GM08714 (cell line): ENCODE measurements around the gene TGFB2.

ENCODE experiments used
- H3K4me3 ChIP-seq: fragments of 200-500 bp; sonication (Bioruptor generic); 2 replicates; pipeline ENCODE4 v1.5.1; 2014; ENCODE audit warnings: mild to moderate bottlenecking, low read length, inconsistent platforms
- ZNF274 ChIP-seq: IDR thresholded peaks from 2 replicates; pipeline ENCODE4 v1.6.1; 2012; ENCODE audit warnings: mild to moderate bottlenecking, low read depth, low read length

Gene TGFB2

DNA sequence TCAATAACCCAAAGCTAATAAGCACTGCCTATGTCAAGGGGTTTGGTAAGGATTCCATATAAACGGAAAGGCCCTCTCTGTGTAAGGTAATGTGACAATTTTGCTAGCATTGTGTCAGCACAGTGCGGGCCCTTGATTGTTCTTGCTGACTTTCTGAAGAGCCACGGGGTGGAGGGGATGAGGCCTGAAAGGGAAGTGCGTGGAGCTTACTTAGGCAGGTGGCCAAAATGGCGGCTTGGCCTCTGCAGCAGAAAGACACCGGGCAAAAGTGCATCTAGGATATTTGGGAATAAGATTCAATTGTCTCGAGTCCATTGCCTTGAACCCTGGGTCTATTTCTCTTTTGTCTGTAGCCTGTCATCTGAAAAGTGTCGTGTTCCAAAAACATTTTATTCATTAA, 114.3 kb downstream of the TGFB2 start:
- TF ChIP-seq ZNF274, result no peak

DNA sequence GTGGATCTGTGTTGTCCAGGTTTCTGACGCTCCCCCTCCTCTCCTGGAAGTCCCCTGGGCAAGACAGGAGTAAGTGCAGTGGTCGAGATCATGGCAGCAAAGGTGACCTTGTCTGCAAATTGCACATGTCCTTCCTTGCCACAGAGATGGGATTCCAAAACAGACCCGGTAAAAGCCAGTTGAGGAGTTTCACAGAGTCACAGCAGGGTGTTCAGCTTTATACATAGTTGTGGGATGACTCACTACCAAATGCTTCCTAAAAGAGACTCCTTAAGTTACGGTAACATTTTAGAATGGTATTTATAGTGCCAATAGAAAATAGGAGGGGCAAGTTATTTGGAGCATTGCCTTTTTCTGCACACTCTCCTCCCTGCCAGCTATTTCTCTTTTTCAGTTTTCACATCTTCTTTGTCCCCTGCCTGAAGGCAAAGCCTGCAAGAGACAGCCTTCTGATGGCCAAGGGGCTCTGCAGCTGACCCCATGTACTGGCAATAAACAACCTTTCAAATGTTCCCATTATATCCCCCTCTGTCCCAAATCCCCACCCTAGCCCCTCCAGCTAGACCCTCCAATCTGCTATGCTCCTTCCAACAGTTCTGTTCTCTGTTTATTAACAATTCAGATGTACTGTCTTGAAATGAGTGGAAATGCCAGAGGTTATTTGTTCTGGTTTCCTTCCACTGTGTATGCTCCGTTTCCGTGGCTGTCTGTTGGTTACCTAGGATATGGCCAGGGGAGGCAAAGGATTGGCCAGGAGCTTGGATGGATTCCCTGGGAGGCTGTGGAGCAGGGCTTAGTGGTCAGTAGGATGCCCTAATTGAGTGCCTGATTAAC, 115.0 kb downstream of the TGFB2 start:
- TF ChIP-seq ZNF274, result no peak
- H3K4me3 ChIP-seq, result no peak overlapping the region

More for the DNA sequence above, 114.3 kb downstream of the TGFB2 start:
- no peak overlapping the region for H3K4me3 ChIP-seq

GRCh38 chr1:218461351-218461750, 116.2 kb downstream of the TGFB2 start:
- H3K4me3 ChIP-seq, result no peak overlapping the region
- no peak for TF ChIP-seq ZNF274

DNA sequence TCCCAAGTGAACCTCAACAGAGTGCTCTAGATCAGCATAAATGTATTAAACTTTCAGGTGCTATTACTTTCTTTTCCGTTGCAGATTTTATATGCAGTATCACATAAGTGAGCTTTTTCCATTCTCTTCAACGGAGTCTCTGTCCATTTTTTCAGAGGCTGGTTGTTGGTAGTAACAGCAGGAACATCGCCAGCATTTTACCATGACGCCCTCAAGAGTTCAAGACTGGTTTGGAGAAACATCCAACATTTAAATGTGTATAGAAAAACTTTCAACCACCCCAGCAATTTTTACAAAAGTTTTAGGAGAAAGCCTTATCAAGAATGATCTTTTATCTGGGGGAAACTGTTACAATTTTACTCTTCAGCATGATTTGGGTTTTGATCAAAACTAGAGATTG, 117.0 kb downstream of the TGFB2 start:
- TF ChIP-seq ZNF274, result no peak
- no peak overlapping the region for H3K4me3 ChIP-seq

- no peak overlapping the region for H3K4me3 ChIP-seq
- TF ChIP-seq ZNF274, result no peak
These were observed 117.5 kb downstream of the TGFB2 start for GRCh38 chr1:218462587-218462986.

GRCh38 chr1:218463194-218464156, 118.3 kb downstream of the TGFB2 start:
- TF ChIP-seq ZNF274, result no peak
- no peak overlapping the region for H3K4me3 ChIP-seq

GRCh38 chr1:218464871-218465270, 119.7 kb downstream of the TGFB2 start:
- TF ChIP-seq ZNF274, result no peak
- H3K4me3 ChIP-seq, result no peak overlapping the region

DNA sequence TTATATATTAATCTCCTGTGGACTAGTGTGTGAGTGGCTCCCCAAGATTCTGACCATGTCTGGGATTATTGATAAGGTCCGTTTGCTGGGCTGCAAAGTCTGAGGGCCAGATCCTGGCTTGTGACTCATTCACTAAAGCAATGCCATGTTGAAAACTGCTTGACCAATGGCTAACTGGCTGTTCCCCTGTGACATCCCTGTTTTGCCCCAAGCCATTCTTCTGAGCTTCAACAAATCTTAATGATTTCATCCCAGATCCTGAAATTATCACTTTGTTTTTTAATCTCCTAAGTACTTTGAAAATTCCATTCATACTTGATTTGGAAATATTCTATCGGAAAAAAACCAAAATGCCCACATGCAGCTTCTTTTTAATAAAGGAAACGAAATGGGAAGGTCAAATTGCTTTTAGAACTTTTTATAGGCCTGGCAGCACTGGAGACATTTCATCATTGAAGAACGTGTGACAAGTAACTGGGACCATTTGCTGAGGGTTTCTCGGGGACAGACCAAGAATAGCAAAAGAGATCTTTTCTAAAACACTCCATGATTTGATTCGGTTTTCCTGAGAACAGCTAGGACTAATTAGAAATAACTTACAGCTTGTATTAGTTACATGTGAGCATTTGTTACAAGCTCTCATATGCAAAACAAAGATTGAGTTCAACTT, 121.3 kb downstream of the TGFB2 start:
- no peak for TF ChIP-seq ZNF274
- no peak overlapping the region for H3K4me3 ChIP-seq

DNA sequence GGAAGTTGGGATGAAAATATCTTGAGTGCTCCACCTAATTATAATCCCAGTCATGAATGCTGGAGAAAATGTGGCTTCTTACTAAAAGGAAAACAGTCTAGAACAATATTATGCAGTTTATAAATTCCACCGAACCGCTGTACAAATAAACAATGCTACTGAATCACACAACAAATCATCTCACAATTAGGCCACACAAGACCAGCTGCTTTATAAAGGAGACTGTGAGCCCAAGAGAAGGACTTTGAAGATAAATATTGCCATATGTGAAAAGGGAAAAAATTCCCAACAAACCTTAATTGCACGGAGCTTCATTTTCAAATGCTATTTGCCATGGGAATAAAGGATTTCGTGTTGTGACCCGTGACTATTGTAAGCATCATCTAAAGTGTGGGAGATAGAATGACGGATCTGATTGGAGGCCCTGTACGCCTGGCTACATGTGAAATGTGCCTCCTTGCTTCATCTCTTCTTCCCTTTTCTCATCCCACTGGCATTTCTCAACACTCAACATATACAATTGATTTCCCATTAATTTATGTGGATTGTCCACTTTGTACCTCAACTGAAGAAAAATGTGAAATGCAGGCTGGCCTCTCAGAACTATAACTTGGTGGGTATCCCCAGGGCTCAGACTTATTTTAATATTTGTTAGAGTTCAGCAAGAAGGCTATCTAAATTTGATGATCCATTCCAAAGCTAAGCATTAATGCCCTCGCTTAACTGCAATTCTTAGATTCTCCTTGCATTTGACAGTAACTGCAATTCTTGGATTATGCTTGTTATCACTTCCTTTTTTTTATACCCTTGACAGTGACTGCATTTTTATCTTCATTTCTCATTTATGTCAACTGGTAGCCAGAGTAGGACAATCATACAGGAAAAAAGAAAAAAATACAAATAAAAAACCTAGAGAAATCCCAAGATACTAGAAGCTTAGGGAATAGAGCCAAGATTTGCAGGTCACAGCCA, 122.3 kb downstream of the TGFB2 start:
- no peak for TF ChIP-seq ZNF274
- no peak overlapping the region for H3K4me3 ChIP-seq

DNA sequence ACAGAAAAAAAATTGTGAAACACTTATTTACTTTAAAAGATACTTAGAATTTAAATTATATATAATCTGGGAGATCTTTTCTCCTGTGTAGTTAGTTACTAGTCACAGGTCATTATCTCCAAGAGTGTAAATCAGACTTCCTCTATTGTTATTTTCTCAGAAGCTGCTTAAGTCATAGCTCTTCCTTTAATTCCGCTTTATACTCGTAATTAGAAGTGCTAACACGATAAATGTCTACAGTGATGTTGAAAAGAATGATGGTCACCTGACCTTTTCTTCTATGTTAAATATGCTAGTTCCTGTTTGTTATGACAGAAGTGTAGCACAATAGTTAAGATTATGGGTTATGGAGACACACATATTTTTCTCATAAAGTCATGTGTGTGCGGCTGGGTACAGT, 123.6 kb downstream of the TGFB2 start:
- no peak for TF ChIP-seq ZNF274
- no peak overlapping the region for H3K4me3 ChIP-seq

GRCh38 chr1:218472885-218473284, 127.7 kb downstream of the TGFB2 start:
- H3K4me3 ChIP-seq, result no peak overlapping the region
- TF ChIP-seq ZNF274, result no peak

DNA sequence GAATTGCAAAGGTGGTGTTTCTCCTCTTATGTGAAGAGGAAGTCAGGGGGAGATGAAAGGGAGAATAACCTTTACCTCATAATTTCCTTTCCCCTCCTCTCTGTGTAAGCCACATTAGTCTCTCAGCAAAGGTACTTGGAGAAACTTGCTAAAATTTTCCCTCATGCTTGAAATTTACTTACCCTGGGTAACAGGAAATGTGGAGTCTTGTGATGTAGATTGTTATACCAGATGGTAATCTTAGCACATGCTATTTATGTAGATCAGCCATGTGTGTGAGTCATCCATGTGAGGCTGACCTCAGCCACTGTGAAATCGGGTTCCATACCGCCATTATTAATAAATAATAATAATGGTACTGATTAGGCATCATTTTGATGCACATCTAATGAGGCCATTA, 128.4 kb downstream of the TGFB2 start:
- no peak for TF ChIP-seq ZNF274
- no peak overlapping the region for H3K4me3 ChIP-seq

DNA sequence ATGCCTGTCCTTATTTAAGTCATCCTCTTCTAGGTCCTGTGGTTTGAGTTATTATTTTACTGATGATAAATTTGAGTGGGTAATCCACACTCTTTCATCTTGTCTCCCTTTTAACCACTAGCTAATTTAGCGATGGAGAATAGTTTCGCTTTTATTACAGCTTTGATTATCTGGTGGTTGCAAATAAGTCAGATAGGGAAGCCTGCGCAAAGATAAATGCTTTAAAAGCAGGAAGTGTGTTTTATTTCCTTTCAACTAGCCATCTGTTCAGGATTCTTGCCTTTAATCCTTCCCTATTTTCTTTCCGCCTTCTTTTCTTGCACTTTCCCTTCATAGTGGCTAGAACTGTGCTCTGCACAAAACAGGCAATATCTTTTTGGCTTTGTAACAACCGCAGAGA, 129.0 kb downstream of the TGFB2 start:
- no peak overlapping the region for H3K4me3 ChIP-seq
- no peak for TF ChIP-seq ZNF274
